Fibroblast of lung (primary cell): Measurements from ENCODE around the gene PRSS50. TPM values are rescaled to one million over a fixed set of nuclear protein-coding genes. Genes with fewer than 3 reads are reported as not detected.
"Not testable (repeated sequence)": the region's sequence is repeated elsewhere in the genome, so short reads cannot be mapped to it uniquely, and the experiment has no call there.

ENCODE experiments used
- DNase-seq, 2 donors: peaks; one replicate each; pipeline versions ENCODE4 v3.0.0 to v3.0.0-alpha.2; 2010; ENCODE audit warnings: low read depth in 2 of 2
- H2AFZ ChIP-seq: 2 replicates; pipeline ENCODE4 v1.5.1; 2012; ENCODE audit warnings: low read length, control low read depth, inconsistent platforms
- H3K27ac ChIP-seq: 2 replicates; pipeline ENCODE4 v1.5.1; 2011; ENCODE audit warnings: low read length, control low read depth; ENCODE audit not compliant: insufficient read depth
- H3K27me3 ChIP-seq: 2 replicates; pipeline ENCODE4 v1.5.1; 2011; ENCODE audit warnings: mild to moderate bottlenecking, low read length; ENCODE audit not compliant: control insufficient read depth, insufficient read depth
- H3K36me3 ChIP-seq: 2 replicates; pipeline ENCODE4 v1.5.1; 2011; ENCODE audit warnings: low read length; ENCODE audit not compliant: control insufficient read depth, insufficient read depth
- H3K4me1 ChIP-seq: 2 replicates; pipeline ENCODE4 v1.5.1; 2011; ENCODE audit warnings: low read length; ENCODE audit not compliant: control insufficient read depth, insufficient read depth; ENCODE audit errors: extremely low read depth
- H3K4me2 ChIP-seq: 2 replicates; pipeline ENCODE4 v1.5.1; 2011; ENCODE audit warnings: low read length, control low read depth; ENCODE audit not compliant: insufficient read depth; ENCODE audit errors: extremely low read depth
- H3K4me3 ChIP-seq, 4 experiments: fragments of 200-600 bp in 1 of 4; sonication (generic) in 1 of 4; replicated peaks in 1 of 4; 2 replicates each; pipeline ENCODE4 v1.5.1; 2011 to 2016; ENCODE audit warnings: low read length in 4 of 4, low read depth in 3 of 4, mild to moderate bottlenecking in 3 of 4, control low read depth in 2 of 4, inconsistent platforms in 1 of 4, mixed read lengths in 1 of 4; ENCODE audit not compliant: insufficient read depth in 1 of 4; ENCODE audit errors: control extremely low read depth in 1 of 4
- H3K79me2 ChIP-seq: 2 replicates; pipeline ENCODE4 v1.5.1; 2012; ENCODE audit warnings: mild to moderate bottlenecking, low read length, inconsistent platforms; ENCODE audit not compliant: control insufficient read depth, insufficient read depth
- H3K9ac ChIP-seq: 2 replicates; pipeline ENCODE4 v1.5.1; 2011; ENCODE audit warnings: mild to moderate bottlenecking, low read length, control low read depth; ENCODE audit not compliant: insufficient read depth
- H3K9me3 ChIP-seq: 2 replicates; pipeline ENCODE4 v1.5.1; 2012; ENCODE audit warnings: low read depth, low read length; ENCODE audit not compliant: control insufficient read depth, insufficient read depth
- H4K20me1 ChIP-seq: 2 replicates; pipeline ENCODE4 v1.5.1; 2011; ENCODE audit warnings: low read length; ENCODE audit not compliant: control insufficient read depth, insufficient read depth; ENCODE audit errors: extremely low read depth
- EZH2 ChIP-seq: IDR thresholded peaks from 2 replicates; pipeline ENCODE4 v1.5.1; 2012; ENCODE audit warnings: low read length, control low read depth, mild to moderate bottlenecking; ENCODE audit errors: missing control alignments
- polyA plus RNA-seq, 2 donors: library from polyadenylated mRNA; depleted of rRNA in 1 of 2; stranded (reverse) in 1 of 2; unstranded in 1 of 2; fragments of >200 nt; gene quantifications; 2 replicates each; pipeline ENCODE4 v1.2.1, GENCODE V29; 2011 to 2012; ENCODE audit warnings: missing spikeins in 1 of 2
- total RNA-seq: library from RNA; depleted of rRNA; stranded (reverse); fragments of >200 nt; gene quantifications from 2 replicates; pipeline ENCODE4 v1.2.1, GENCODE V29; 2014
- TF ChIP-seq, protein P1 (sequence below), 2 donors: IDR thresholded peaks in 1 of 2; conservative IDR thresholded peaks in 1 of 2; 1 replicate in 1 of 2; 2 replicates in 1 of 2; pipeline ENCODE4 v1.5.1; 2011 to 2012; ENCODE audit warnings: low read length in 2 of 2, control low read depth in 1 of 2, inconsistent platforms in 1 of 2, low read depth in 1 of 2, mild to moderate bottlenecking in 1 of 2

The PRSS50 gene
- total and polyA plus RNA-seq, 2 donors (not counting 1 experiment from before 2014, with no cell fraction given) = not detected

DNA sequence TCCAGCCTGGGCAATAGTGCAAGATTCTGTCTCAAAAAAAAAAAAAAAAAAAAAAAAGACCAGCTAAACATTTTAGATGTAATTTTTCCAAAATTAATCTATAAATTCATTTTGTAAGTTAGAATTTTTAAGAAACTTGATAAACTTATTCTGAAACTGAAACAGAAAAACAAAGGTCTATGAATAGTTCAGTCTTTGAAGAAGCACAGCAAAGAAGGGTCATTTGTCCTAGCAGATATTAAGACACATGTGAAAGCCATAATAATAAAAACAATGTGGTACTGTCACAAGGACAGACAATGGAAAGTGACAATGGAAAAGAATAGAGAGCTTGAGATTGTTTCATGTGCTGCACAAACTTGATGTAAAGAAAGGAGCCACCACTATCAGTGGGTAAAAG is 29.0 kb upstream of the PRSS50 start:
- Histone ChIP-seq H3K27ac (no peak overlapping the region), H3K4me2 (no peak overlapping the region), H3K4me1 (no peaks in the 10 kb centered on the region), H4K20me1 (no peaks in the 10 kb centered on the region), H3K27me3 (no peaks in the 10 kb centered on the region), H3K9ac (no peak overlapping the region), H3K36me3 (no peaks in the 10 kb centered on the region), H3K4me3 (no peak overlapping the region), H2AFZ (no peak overlapping the region), H3K79me2 (no peaks in the 10 kb centered on the region), H3K9me3 (no peaks in the 10 kb centered on the region)
- no peak for DNase-seq
- TF ChIP-seq, protein P1, sequence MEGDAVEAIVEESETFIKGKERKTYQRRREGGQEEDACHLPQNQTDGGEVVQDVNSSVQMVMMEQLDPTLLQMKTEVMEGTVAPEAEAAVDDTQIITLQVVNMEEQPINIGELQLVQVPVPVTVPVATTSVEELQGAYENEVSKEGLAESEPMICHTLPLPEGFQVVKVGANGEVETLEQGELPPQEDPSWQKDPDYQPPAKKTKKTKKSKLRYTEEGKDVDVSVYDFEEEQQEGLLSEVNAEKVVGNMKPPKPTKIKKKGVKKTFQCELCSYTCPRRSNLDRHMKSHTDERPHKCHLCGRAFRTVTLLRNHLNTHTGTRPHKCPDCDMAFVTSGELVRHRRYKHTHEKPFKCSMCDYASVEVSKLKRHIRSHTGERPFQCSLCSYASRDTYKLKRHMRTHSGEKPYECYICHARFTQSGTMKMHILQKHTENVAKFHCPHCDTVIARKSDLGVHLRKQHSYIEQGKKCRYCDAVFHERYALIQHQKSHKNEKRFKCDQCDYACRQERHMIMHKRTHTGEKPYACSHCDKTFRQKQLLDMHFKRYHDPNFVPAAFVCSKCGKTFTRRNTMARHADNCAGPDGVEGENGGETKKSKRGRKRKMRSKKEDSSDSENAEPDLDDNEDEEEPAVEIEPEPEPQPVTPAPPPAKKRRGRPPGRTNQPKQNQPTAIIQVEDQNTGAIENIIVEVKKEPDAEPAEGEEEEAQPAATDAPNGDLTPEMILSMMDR (conservative IDR thresholded peaks at IDR 0.05 in 1 of 2, IDR thresholded peaks at IDR 0.05 in 1 of 2; ENCODE audit: low read depth in 1 of 2, low read length in 2 of 2) = no peak
- TF ChIP-seq EZH2 = no peak

DNA sequence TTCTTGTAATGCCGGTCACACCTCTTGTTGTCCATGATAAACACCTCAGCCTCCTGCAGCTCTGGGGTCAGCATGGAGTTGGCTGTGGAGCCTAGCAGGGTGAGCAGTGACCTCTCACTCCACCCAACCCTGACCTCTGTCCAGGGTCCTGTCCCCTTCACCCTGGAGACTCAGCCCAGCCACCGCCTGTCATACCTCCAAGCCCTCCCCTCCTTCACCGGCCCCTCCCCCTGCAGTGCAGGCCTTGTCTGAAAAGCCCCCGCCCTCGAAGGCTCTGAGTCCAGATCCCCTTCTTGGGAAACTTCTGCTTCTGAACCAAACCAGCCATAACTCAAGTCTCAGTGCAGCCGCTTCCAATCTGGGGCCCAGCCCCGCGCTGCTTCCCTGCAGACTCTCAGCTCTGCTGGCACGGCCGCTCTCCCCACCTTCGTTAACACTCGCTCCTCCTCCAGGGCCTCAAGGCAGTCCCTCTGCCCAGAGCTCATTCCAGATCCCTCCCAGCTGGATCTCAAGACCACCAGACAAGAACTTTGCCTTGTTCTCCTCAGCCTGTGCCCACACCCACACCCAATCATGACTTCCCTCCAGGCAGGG is 25.4 kb upstream of the PRSS50 start:
- TF ChIP-seq, protein P1 (conservative IDR thresholded peaks at IDR 0.05 in 1 of 2, IDR thresholded peaks at IDR 0.05 in 1 of 2; ENCODE audit: low read depth in 1 of 2, low read length in 2 of 2) = no peak
- no peak for TF ChIP-seq EZH2
- no peaks in the 10 kb centered on the region for H3K79me2 ChIP-seq
- H3K4me1 ChIP-seq = no peaks in the 10 kb centered on the region
- no peak overlapping the region for H3K4me2 ChIP-seq
- no peaks in the 10 kb centered on the region for H3K27me3 ChIP-seq
- no peaks in the 10 kb centered on the region for H4K20me1 ChIP-seq
- H2AFZ ChIP-seq = no peak overlapping the region
- no peaks in the 10 kb centered on the region for H3K9me3 ChIP-seq
- H3K27ac ChIP-seq = no peak overlapping the region
- no peak overlapping the region for H3K9ac ChIP-seq
- no peaks in the 10 kb centered on the region for H3K36me3 ChIP-seq
- no peak overlapping the region for H3K4me3 ChIP-seq
- no peak for DNase-seq

DNA sequence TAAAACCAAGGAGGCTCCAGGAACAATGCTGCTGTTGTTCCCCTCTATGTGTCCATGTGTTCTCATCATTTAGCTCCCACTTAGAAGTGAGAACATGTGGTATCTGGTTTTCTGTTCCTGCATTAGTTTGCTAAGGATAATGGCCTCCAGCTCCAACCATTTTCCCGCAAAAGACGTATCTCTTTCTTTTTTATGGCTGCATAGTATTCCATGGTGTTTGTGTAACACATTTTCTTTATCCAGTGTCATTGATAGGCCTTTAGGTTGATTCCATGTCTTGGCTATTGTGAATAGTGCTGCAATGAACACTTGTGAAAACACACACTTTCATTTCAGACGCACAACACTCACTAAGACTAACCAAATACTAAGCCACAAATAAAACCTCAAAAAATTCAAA is 21.9 kb upstream of the PRSS50 start:
- not testable (repeated sequence) for H4K20me1 ChIP-seq, H3K27ac ChIP-seq, H3K4me3 ChIP-seq, H3K9me3 ChIP-seq, H3K4me1 ChIP-seq, H3K4me2 ChIP-seq, DNase-seq, H3K27me3 ChIP-seq, H3K36me3 ChIP-seq, H3K9ac ChIP-seq, H2AFZ ChIP-seq, H3K79me2 ChIP-seq
